HG03108 (cell line): ENCODE data around the gene HACE1.

Experiments used
- ATAC-seq: cut with Tn5 transposase; IDR thresholded peaks from one replicate; pipeline ENCODE4 v1.9.1; 2021; ENCODE audit warnings: moderate library complexity; ENCODE audit not compliant: unreplicated experiment

The HACE1 gene

GRCh38 chr6:104692008-104692407 is 167.7 kb downstream of the HACE1 start:
- ATAC-seq, result no peak

- ATAC-seq, result no peak
These were observed 170.0 kb downstream of the HACE1 start for GRCh38 chr6:104689551-104690205.

- peak; percentile 62 for ATAC-seq
These were observed 171.3 kb downstream of the HACE1 start for GRCh38 chr6:104688283-104688969.

- no peak for ATAC-seq
These were observed 173.1 kb downstream of the HACE1 start for GRCh38 chr6:104686550-104687175.

GRCh38 chr6:104685871-104686549 is 173.7 kb downstream of the HACE1 start:
- no peak for ATAC-seq

GRCh38 chr6:104684911-104685415 is 174.8 kb downstream of the HACE1 start:
- ATAC-seq, result no peak

- ATAC-seq, result no peak
These were observed 175.9 kb downstream of the HACE1 start for GRCh38 chr6:104683809-104684208.

GRCh38 chr6:104682722-104683643 is 176.7 kb downstream of the HACE1 start:
- peak; percentile 57 for ATAC-seq

GRCh38 chr6:104680539-104680938 is 179.2 kb downstream of the HACE1 start:
- ATAC-seq, result no peak

- no peak for ATAC-seq
These were observed 179.7 kb downstream of the HACE1 start for GRCh38 chr6:104679971-104680370.
